ENCODE measurements around the gene GALNT16. TPM values are rescaled to one million over a fixed set of nuclear protein-coding genes. Genes with fewer than 3 reads are reported as not detected.

The GALNT16 gene
- total RNA-seq, 1 donor from 2014 or later: 3.5 TPM

- Histone ChIP-seq H3K9ac (no peak overlapping the region), H3K4me3 (no peak overlapping the region), H3K79me2 (ENCODE audit: low read depth) (no peaks in the 10 kb centered on the region), H3K4me1 (peaks cover 10% of the 10 kb centered on the region), H3F3A (ENCODE audit: low read depth) (peaks cover 4% of the 10 kb centered on the region), H2AFZ (replicated peaks) (no peak overlapping the region), H4K20me1 (ENCODE audit: low read depth) (no peaks in the 10 kb centered on the region), H3K36me3 (no peaks in the 10 kb centered on the region), H3K27ac (no peak overlapping the region), H3K9me3 (ENCODE audit: low read depth) (no peaks in the 10 kb centered on the region), H3K27me3 (no peaks in the 10 kb centered on the region), H3K4me2 (no peak overlapping the region)
- DNase-seq (ENCODE audit: low spot score): no peak
- Mint-ChIP-seq H3K4me1 (peaks cover 13% of the 10 kb centered on the region), H3K4me3 (no peak overlapping the region), H3K27ac (no peak overlapping the region), H3K27me3 (ENCODE audit: insufficient read depth, low read depth) (peaks cover 4% of the 10 kb centered on the region), H3K9me3 (no peaks in the 10 kb centered on the region), H3K36me3 (no peaks in the 10 kb centered on the region)
- TF ChIP-seq EZH2phosphoT487 (IDR thresholded peaks at IDR 0.05) (no peak), EZH2 (IDR thresholded peaks at IDR 0.05) (no peak), CTCF (IDR thresholded peaks at IDR 0.05) (no peak)
Observed at GRCh38 chr14:69268763-69269162, 8.8 kb downstream of the GALNT16 start.

DNA sequence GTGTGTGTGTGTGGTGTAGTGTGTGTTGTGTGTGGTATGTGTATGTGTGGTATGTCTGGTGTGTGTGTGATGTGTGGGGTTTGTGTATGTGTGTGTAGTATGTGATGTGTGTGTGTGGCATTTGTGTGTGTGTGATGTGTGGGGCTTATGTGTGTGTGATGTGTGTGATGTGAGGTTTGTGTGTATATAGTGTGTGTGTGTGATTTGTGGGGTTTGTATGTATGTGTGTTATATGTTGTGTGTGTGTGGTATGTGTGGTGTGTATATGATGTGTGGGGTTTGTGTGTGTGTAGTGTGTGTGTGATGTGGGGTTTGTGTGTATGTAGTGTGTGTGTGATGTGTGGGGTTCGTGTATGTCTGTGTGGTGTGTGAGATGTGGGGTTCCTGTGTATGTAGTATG is 9.4 kb downstream of the GALNT16 start:
- TF ChIP-seq EZH2phosphoT487 (IDR thresholded peaks at IDR 0.05) (no peak), CTCF (IDR thresholded peaks at IDR 0.05) (no peak), EZH2 (IDR thresholded peaks at IDR 0.05) (no peak)
- Histone ChIP-seq H3K9me3 (ENCODE audit: low read depth) (no peaks in the 10 kb centered on the region), H3F3A (ENCODE audit: low read depth) (peaks cover 4% of the 10 kb centered on the region), H3K4me1 (peaks cover 10% of the 10 kb centered on the region), H3K4me2 (no peak overlapping the region), H3K9ac (no peak overlapping the region), H2AFZ (replicated peaks) (no peak overlapping the region), H3K4me3 (no peak overlapping the region), H3K27ac (no peak overlapping the region), H3K27me3 (peaks cover 2% of the 10 kb centered on the region), H3K79me2 (ENCODE audit: low read depth) (no peaks in the 10 kb centered on the region), H4K20me1 (ENCODE audit: low read depth) (no peaks in the 10 kb centered on the region), H3K36me3 (no peaks in the 10 kb centered on the region)
- no peaks in the 10 kb centered on the region for H3K36me3 Mint-ChIP-seq
- peaks cover 4% of the 10 kb centered on the region for H3K27me3 Mint-ChIP-seq (ENCODE audit: insufficient read depth, low read depth)
- no peak for DNase-seq (ENCODE audit: low spot score)
- no peaks in the 10 kb centered on the region for H3K9me3 Mint-ChIP-seq
- H3K4me3 Mint-ChIP-seq: no peak overlapping the region
- H3K4me1 Mint-ChIP-seq: peaks cover 14% of the 10 kb centered on the region
- H3K27ac Mint-ChIP-seq: no peak overlapping the region

DNA sequence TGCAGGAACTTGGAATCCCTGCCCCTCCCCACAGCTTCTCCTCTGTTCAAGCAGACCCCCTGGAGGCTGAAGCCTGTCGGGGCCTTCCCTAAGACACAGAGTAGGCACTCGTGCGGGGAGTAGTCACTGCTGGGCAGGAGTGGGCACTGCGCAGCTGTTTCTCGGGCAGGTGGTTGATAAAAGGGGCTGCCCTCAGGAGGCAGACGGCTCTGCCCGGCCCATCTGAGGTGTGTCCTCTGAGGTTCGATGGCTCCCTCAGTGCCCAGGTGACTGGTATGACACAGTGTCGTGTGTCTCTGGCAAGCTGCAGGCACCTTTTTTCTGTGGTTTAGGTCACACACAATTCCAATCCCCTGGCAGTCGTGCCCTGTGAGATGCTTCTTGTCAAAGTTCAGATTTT is 10.1 kb downstream of the GALNT16 start:
- H3F3A ChIP-seq (ENCODE audit: low read depth): peaks cover 4% of the 10 kb centered on the region
- peaks cover 10% of the 10 kb centered on the region for H3K4me1 ChIP-seq
- H3K9ac ChIP-seq: no peak overlapping the region
- no peaks in the 10 kb centered on the region for H3K36me3 ChIP-seq
- H2AFZ ChIP-seq (replicated peaks): no peak overlapping the region
- H3K9me3 Mint-ChIP-seq: no peaks in the 10 kb centered on the region
- no peaks in the 10 kb centered on the region for H3K79me2 ChIP-seq (ENCODE audit: low read depth)
- no peak overlapping the region for H3K4me2 ChIP-seq
- H3K4me3 ChIP-seq: no peak overlapping the region
- H3K36me3 Mint-ChIP-seq: no peaks in the 10 kb centered on the region
- peaks cover 14% of the 10 kb centered on the region for H3K4me1 Mint-ChIP-seq
- no peak for DNase-seq (ENCODE audit: low spot score)
- no peak overlapping the region for H3K4me3 Mint-ChIP-seq
- peaks cover 4% of the 10 kb centered on the region for H3K27me3 Mint-ChIP-seq (ENCODE audit: insufficient read depth, low read depth)
- H3K27me3 ChIP-seq: peaks cover 3% of the 10 kb centered on the region
- H3K27ac ChIP-seq: no peak overlapping the region
- no peak for TF ChIP-seq EZH2 (IDR thresholded peaks at IDR 0.05)
- no peak for TF ChIP-seq EZH2phosphoT487 (IDR thresholded peaks at IDR 0.05)
- TF ChIP-seq CTCF (IDR thresholded peaks at IDR 0.05): no peak
- no peak overlapping the region for H3K27ac Mint-ChIP-seq
- H4K20me1 ChIP-seq (ENCODE audit: low read depth): no peaks in the 10 kb centered on the region
- H3K9me3 ChIP-seq (ENCODE audit: low read depth): no peaks in the 10 kb centered on the region
